H1 (cell line): Measurements from ENCODE around the gene PEX1. TPM values are rescaled to one million over a fixed set of nuclear protein-coding genes. Genes with fewer than 3 reads are reported as not detected.

Experiments
- CTCF ChIA-PET: fragments of 300-600 bp; sonication (Branson Sonifier 250); formaldehyde crosslinking; loops from one replicate; lab custom pipeline; 2021; ENCODE audit not compliant: partially characterized antibody; lab: Charles Lee
- POLR2A ChIA-PET: fragments of 300-600 bp; sonication (Branson Sonifier 250); formaldehyde crosslinking; loops from one replicate; lab custom pipeline; 2021; ENCODE audit warnings: inconsistent platforms; ENCODE audit not compliant: partially characterized antibody; lab: Charles Lee
- DNase-seq, 2 experiments: peaks; one replicate each; pipeline versions ENCODE4 v3.0.0 to v3.0.0-alpha.2; 2010 to 2022; ENCODE audit warnings: low spot score in 2 of 2, low read depth in 1 of 2, mixed read lengths in 1 of 2
- FAIRE-seq: peaks from 2 replicates; lab custom pipeline; 2011; peaks lifted over from hg19 to GRCh38; lab: Jason Lieb, UNC
- H2AFZ ChIP-seq: 2 replicates; pipeline ENCODE4 v1.8.1; 2012; ENCODE audit warnings: low read length, inconsistent platforms
- H2AK5ac ChIP-seq: 2 replicates; pipeline ENCODE4 v1.6.1; 2013; ENCODE audit warnings: low read depth, low read length
- H2BK120ac ChIP-seq: replicated peaks from 2 replicates; pipeline ENCODE3; 2013; ENCODE audit warnings: low read depth, low read length, inconsistent platforms
- H2BK12ac ChIP-seq: 2 replicates; pipeline ENCODE4 v1.6.1; 2013; ENCODE audit warnings: low read depth, low read length
- H2BK15ac ChIP-seq: 2 replicates; pipeline ENCODE4 v1.6.1; 2013; ENCODE audit warnings: low read length
- H2BK20ac ChIP-seq: 2 replicates; pipeline ENCODE4 v1.6.1; 2013; ENCODE audit warnings: low read length
- H2BK5ac ChIP-seq: 2 replicates; pipeline ENCODE4 v1.6.1; 2013; ENCODE audit warnings: low read depth, low read length
- H3K14ac ChIP-seq: 2 replicates; pipeline ENCODE4 v1.6.1; 2013; ENCODE audit warnings: inconsistent platforms; ENCODE audit not compliant: insufficient read length
- H3K18ac ChIP-seq: 2 replicates; pipeline ENCODE4 v1.6.1; 2013; ENCODE audit warnings: low read length; ENCODE audit errors: extremely low read depth
- H3K23ac ChIP-seq: 2 replicates; pipeline ENCODE4 v1.6.1; 2013; ENCODE audit warnings: inconsistent platforms; ENCODE audit not compliant: insufficient read length
- H3K23me2 ChIP-seq: 2 replicates; pipeline ENCODE4 v1.6.1; 2013; ENCODE audit warnings: low read depth, low read length
- H3K27ac ChIP-seq: 2 replicates; pipeline ENCODE4 v1.6.1; 2011; ENCODE audit warnings: low read depth, low read length, inconsistent platforms
- H3K27me3 ChIP-seq, 4 experiments: replicated peaks in 1 of 4; 1 replicate in 1 of 4; 2 replicates in 3 of 4; pipeline versions ENCODE4 v1.6.1 to v1.8.1; 2011 to 2013; ENCODE audit warnings: low read length in 3 of 4, mild to moderate bottlenecking in 3 of 4, inconsistent platforms in 2 of 4, mixed read lengths in 2 of 4, moderate library complexity in 1 of 4; ENCODE audit not compliant: control insufficient read depth in 3 of 4, insufficient read depth in 3 of 4; ENCODE audit errors: extremely low read depth in 1 of 4
- H3K36me3 ChIP-seq, 4 experiments: 2 replicates each; pipeline versions ENCODE4 v1.6.1 to v1.8.1; 2011 to 2013; ENCODE audit warnings: mild to moderate bottlenecking in 4 of 4, low read length in 3 of 4, moderate library complexity in 2 of 4, control low read depth in 1 of 4, inconsistent platforms in 1 of 4; ENCODE audit not compliant: insufficient read depth in 4 of 4, control insufficient read depth in 2 of 4
- H3K4ac ChIP-seq: replicated peaks from 2 replicates; pipeline ENCODE3; 2013; ENCODE audit warnings: low read length, low read depth, mixed read lengths, inconsistent platforms; ENCODE audit not compliant: insufficient read length
- H3K4me1 ChIP-seq, 4 experiments: replicated peaks in 1 of 4; 1 replicate in 1 of 4; 2 replicates in 3 of 4; pipeline versions ENCODE4 v1.6.1 to v1.8.1; 2011 to 2013; ENCODE audit warnings: low read length in 3 of 4, inconsistent platforms in 2 of 4, mixed read lengths in 1 of 4; ENCODE audit not compliant: insufficient read depth in 4 of 4, control insufficient read depth in 3 of 4
- H3K4me2 ChIP-seq, 2 experiments: 2 replicates each; pipeline versions ENCODE4 v1.6.1 to v1.8.1; 2011 to 2013; ENCODE audit warnings: low read depth in 2 of 2, low read length in 2 of 2, control low read depth in 1 of 2, inconsistent platforms in 1 of 2, mild to moderate bottlenecking in 1 of 2; ENCODE audit not compliant: insufficient read depth in 1 of 2
- H3K4me3 ChIP-seq, 4 experiments: fragments of 200-600, 300-600 bp in 1 of 4; sonication (generic), shearing (Covaris generic), sonication (Bioruptor Twin) in 1 of 4; 2 replicates each; pipeline versions ENCODE4 v1.5.1 to v1.8.1; 2011 to 2016; ENCODE audit warnings: low read length in 4 of 4, low read depth in 3 of 4, control low read depth in 2 of 4, inconsistent platforms in 2 of 4, mild to moderate bottlenecking in 2 of 4, mixed read lengths in 1 of 4, moderate library complexity in 1 of 4; ENCODE audit not compliant: insufficient read depth in 2 of 4; ENCODE audit errors: extremely low read depth in 1 of 4
- H3K56ac ChIP-seq: replicated peaks from 2 replicates; pipeline ENCODE3; 2013; ENCODE audit warnings: low read depth, mild to moderate bottlenecking, mixed read lengths, low read length, inconsistent platforms; ENCODE audit not compliant: insufficient read length
- H3K79me1 ChIP-seq: 2 replicates; pipeline ENCODE4 v1.6.1; 2013; ENCODE audit warnings: low read depth, low read length, control low read depth
- H3K79me2 ChIP-seq, 2 experiments: 2 replicates each; pipeline versions ENCODE4 v1.6.1 to v1.8.1; 2012 to 2013; ENCODE audit warnings: low read length in 2 of 2, mild to moderate bottlenecking in 2 of 2, inconsistent platforms in 1 of 2; ENCODE audit not compliant: insufficient read depth in 2 of 2, control insufficient read depth in 1 of 2
- H3K9ac ChIP-seq, 4 experiments: replicated peaks in 1 of 4; 1 replicate in 1 of 4; 2 replicates in 3 of 4; pipeline versions ENCODE4 v1.6.1 to v1.8.1; 2011 to 2013; ENCODE audit warnings: low read depth in 3 of 4, low read length in 3 of 4, control low read depth in 2 of 4, mild to moderate bottlenecking in 2 of 4, moderate library complexity in 2 of 4, inconsistent platforms in 1 of 4; ENCODE audit errors: extremely low read depth in 1 of 4
- H3K9me3 ChIP-seq, 2 experiments: 2 replicates each; pipeline versions ENCODE4 v1.6.1 to v1.8.1; 2012 to 2013; ENCODE audit warnings: mild to moderate bottlenecking in 2 of 2, moderate library complexity in 2 of 2, control low read depth in 1 of 2, inconsistent platforms in 1 of 2, low read depth in 1 of 2, low read length in 1 of 2, mixed read lengths in 1 of 2; ENCODE audit not compliant: insufficient read depth in 2 of 2
- H4K20me1 ChIP-seq, 2 experiments: replicated peaks in 1 of 2; 2 replicates each; pipeline versions ENCODE3 to v1.8.1; 2011 to 2013; ENCODE audit warnings: inconsistent platforms in 2 of 2, low read length in 2 of 2, mild to moderate bottlenecking in 1 of 2; ENCODE audit not compliant: insufficient read depth in 2 of 2, control insufficient read depth in 1 of 2
- H4K5ac ChIP-seq: 2 replicates; pipeline ENCODE4 v1.6.1; 2013; ENCODE audit warnings: low read length, low read depth, mixed read lengths, inconsistent platforms; ENCODE audit not compliant: insufficient read length
- H4K8ac ChIP-seq: 2 replicates; pipeline ENCODE4 v1.8.0; 2013; ENCODE audit warnings: mild to moderate bottlenecking, moderate library complexity, low read length, inconsistent platforms; ENCODE audit not compliant: insufficient read depth; ENCODE audit errors: extremely low read depth
- H4K91ac ChIP-seq: replicated peaks from 2 replicates; pipeline ENCODE3; 2013; ENCODE audit warnings: low read length, mixed read lengths, inconsistent platforms; ENCODE audit not compliant: insufficient read length
- WGBS, 2 experiments: shearing (Covaris generic) in 1 of 2; methylation state at CpG; one replicate each; pipeline versions ENCODE4 v1.1.6 to v1.1.7; 2013 to 2015; ENCODE audit warnings: low lambda C conversion rate in 2 of 2, mixed read lengths in 2 of 2, inconsistent platforms in 1 of 2, low coverage in 1 of 2, missing lambda C conversion rate in 1 of 2; ENCODE audit not compliant: insufficient replicate concordance in 2 of 2, insufficient coverage in 1 of 2, insufficient read length in 1 of 2; ENCODE audit errors: extremely low coverage in 1 of 2, missing lambda C conversion rate in 1 of 2; 5-methylcytosine and 5-hydroxymethylcytosine counted together
- polyA plus RNA-seq, 7 experiments: library from polyadenylated mRNA; depleted of rRNA in 3 of 7; stranded (reverse) in 5 of 7; unstranded in 2 of 7; fragments of >200 nt in 5 of 7; fragments of 200-250 nt in 2 of 7; gene quantifications; 1 replicate in 5 of 7; 2 replicates in 1 of 7; 4 replicates in 1 of 7; pipeline versions ENCODE4 v1.2.1 to v1.2.3, GENCODE V29; 2011 to 2013; ENCODE audit warnings: missing spikeins in 2 of 7, mixed read lengths in 2 of 7
- total RNA-seq: library from RNA; stranded (reverse); fragmentation: NEBNext Ultra II Directional; extraction: Animal tissue kit (Norgen Biotek cat#: 25700); gene quantifications from 2 replicates; pipeline ENCODE4 v1.2.1, GENCODE V29; 2021

Gene PEX1
- total and polyA plus RNA-seq, 2 of the 8 experiments (the other 6 are each of a cell fraction or from before 2014, with no cell fraction given): 16.4 to 23.9 TPM

DNA sequence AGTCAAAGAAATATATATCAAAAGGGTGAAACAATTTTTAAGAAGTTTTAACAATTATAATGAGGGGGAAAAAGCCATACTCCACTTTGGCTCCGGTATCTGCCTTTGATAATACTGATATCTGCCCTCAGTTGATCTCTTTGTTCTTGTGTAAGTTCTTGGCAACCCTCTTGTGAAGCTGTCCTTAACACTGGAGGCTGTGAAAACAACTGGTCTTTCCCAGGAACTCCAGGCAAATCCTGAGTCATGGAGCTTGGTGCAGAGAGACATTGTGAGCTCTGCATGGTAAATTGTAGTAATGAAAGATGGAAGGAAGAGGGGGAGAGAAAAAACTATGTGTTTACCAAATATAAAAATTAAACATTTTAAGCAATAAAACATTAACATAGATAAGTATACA, 38.7 kb downstream of the PEX1 start:
- Histone ChIP-seq H3K27ac (no peak overlapping the region), H3K23me2 (no peaks in the 10 kb centered on the region), H4K5ac (no peak overlapping the region), H2BK120ac (no peak overlapping the region), H2BK5ac (no peak overlapping the region), H3K9me3 (no peaks in the 10 kb centered on the region), H4K8ac (no peak overlapping the region), H2BK20ac (no peak overlapping the region), H2BK12ac (no peak overlapping the region), H4K91ac (no peak overlapping the region), H3K27me3 (no peaks in the 10 kb centered on the region), H3K79me2 (no peaks in the 10 kb centered on the region), H3K4ac (no peak overlapping the region), H2AK5ac (no peak overlapping the region), H3K18ac (no peak overlapping the region), H3K4me2 (no peak overlapping the region), H3K14ac (no peak overlapping the region), H3K4me1 (no peaks in the 10 kb centered on the region), H4K20me1 (no peaks in the 10 kb centered on the region), H3K36me3 (peaks cover 0 to 70% (median 25%) of the 10 kb centered on the region in 4 experiments; a peak in 7 of 8 replicates), H3K4me3 (no peak overlapping the region), H3K56ac (no peak overlapping the region), H2BK15ac (no peak overlapping the region), H3K9ac (no peak overlapping the region), H3K23ac (no peak overlapping the region), H2AFZ (no peak overlapping the region), H3K79me1 (no peaks in the 10 kb centered on the region)
- no peak for FAIRE-seq
- CTCF ChIA-PET: interaction anchor here (1.3 kb wide), 1 partner anchor 28 kb away, joined by 4 read pairs; no protein-coding TSS in a partner anchor
- DNase-seq: no peak
- POLR2A ChIA-PET: no interaction called here
- WGBS, 2 experiments: 75% methylated on average over 1 of the region's 1 CpG; no CpG with 5 or more reads in 1 of the 2 experiments
